GM12873 (cell line): ENCODE measurements around the gene SLC25A1.

Experiments used
- TF ChIP-seq, protein P1 (sequence below): IDR thresholded peaks from 2 replicates; pipeline ENCODE4 v1.5.1; 2012; ENCODE audit warnings: low read depth, mild to moderate bottlenecking, moderate library complexity, low read length, control low read depth; ENCODE audit not compliant: insufficient read depth; ENCODE audit errors: missing control alignments

The SLC25A1 gene

DNA sequence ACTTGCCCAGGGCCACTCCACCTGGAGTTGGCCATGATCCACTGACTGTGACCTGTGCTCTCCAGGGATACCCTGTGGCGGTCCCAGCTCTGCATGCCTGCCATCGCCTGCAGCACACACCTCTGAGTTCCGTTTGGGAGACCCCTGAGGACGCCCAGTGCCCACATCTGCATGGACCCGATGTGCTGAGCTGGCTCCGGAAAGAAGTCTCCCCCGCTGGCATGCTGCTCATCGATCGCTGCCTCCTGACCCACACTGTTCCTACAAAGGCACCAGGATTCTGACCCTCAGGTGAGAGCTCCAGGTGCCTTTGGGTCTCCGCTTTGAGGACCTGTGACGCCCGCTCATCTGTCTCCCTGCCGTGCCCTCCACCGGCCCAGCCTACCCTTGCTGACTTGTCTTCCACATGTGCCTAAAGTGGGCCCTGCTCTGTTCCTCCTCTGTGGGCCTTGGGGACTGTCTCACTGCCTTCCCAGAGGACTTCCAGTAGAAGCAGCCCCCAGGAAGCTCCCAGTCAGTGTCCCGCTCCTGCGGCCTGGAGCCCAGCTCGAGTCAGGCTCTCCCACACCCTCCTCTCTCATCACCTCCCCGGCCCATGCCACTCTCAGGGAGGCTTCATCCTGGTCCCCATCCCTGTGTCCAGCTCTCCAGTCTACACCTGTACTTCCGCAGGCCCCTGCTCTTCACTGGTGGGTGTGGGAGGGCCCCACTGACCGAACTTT, 5.9 kb upstream of the SLC25A1 start:
- TF ChIP-seq, protein P1, sequence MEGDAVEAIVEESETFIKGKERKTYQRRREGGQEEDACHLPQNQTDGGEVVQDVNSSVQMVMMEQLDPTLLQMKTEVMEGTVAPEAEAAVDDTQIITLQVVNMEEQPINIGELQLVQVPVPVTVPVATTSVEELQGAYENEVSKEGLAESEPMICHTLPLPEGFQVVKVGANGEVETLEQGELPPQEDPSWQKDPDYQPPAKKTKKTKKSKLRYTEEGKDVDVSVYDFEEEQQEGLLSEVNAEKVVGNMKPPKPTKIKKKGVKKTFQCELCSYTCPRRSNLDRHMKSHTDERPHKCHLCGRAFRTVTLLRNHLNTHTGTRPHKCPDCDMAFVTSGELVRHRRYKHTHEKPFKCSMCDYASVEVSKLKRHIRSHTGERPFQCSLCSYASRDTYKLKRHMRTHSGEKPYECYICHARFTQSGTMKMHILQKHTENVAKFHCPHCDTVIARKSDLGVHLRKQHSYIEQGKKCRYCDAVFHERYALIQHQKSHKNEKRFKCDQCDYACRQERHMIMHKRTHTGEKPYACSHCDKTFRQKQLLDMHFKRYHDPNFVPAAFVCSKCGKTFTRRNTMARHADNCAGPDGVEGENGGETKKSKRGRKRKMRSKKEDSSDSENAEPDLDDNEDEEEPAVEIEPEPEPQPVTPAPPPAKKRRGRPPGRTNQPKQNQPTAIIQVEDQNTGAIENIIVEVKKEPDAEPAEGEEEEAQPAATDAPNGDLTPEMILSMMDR = no peak

GRCh38 chr22:19183216-19183615, 4.7 kb upstream of the SLC25A1 start:
- TF ChIP-seq, protein P1 = no peak

DNA sequence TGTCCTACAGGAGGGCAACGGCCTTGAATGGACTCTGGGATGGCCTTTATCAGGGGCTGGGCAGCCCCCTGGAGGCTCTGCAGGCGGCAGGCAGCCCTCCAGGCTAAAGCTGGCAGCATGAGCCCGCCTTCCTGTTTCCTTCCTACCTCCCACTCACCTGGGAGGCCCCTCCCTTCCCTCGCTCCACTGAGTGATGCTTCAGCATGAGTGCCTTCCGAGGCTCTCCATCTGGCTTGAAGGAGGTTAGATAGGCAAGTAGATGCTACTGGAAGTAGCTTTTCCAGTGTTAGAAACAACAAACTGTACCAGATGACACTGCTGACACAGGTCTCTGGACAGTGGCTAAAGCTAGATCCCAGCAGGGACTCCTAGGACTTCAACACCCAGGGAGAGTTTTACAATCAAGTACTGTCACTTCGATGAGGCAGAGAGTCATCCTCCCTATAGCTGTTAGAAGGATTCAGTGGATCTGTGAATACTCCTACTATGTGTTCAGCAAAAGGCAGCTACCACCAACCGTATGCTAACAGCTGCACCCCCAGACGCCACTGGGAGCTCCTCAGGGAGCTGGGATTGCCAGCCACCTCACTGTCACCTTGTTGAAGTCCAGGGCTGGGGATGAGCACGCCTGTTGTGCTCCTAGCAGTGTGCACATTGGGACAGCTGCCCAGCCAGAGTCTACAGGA, 4.1 kb upstream of the SLC25A1 start:
- TF ChIP-seq, protein P1 = no peak

DNA sequence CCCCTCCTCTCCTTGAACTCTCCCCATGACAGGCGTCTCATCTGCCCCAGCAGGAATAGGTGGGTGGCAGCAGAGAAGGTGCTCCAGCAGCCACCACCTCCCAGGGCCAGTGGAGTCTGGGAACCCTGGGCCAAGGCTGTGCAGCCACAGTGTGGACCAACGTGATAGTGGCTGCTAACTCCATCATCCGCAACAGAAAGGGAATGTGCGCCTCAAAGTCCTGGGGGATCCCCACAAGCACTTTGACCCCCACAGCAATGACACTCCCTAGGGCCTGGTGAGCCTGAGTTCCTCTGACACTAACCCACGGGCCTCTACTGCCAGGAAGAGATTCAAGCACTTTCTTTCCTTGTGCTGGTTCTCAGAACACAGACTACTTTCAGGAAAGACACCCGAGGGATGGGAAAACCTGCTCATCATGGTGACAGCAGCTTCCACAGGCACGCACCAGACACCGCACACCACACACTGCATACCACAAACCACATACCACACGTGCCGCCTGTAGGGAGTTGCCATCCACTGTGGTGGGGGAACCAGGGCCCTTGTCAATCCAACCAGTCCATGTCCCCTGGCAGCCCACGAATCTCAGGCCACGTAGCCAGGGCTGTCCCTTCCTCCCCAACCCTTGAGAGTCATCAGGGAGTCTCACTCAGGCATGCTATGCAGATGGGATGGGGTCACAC, 3.4 kb upstream of the SLC25A1 start:
- TF ChIP-seq, protein P1 = no peak

DNA sequence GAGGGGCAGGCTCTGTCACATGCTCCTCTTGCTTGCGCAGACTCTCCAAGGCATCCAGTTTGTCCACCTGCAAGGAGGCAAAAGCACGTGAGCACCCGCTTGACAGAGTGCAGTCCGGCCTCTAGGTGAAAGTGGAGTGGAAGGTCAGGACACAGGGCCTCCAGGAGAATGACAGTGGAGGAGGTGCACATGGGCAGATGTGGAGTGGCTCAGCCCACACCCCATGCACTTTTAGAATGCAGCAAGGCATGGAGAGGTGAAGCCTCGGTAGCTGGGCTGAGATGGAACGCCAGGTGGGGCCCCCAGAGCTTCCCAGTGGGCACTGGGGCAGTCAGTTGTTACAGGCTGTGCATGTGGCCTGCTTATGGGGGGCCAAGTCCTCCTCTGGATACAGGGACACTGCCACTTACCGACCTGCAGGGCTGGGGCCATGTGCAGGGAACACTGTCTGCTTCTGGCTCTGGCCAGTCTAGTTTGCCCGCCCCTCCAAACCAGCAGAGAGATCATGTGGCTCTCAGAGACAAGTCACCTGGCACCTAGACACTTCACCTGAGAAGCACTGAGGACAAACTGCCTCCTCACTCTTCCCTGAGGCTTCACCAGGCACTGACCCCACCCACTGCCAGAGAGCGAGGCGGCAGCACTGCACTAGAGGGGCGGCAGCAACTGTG, 2.3 kb upstream of the SLC25A1 start:
- TF ChIP-seq, protein P1 = no peak

GRCh38 chr22:19180234-19180633, 1.7 kb upstream of the SLC25A1 start:
- TF ChIP-seq, protein P1 = no peak
